ENCODE data around the gene FNDC1.

FNDC1 gene

GRCh38 chr6:159313018-159313417, 143.8 kb downstream of the FNDC1 start:
- no peak for DNase-seq

DNA sequence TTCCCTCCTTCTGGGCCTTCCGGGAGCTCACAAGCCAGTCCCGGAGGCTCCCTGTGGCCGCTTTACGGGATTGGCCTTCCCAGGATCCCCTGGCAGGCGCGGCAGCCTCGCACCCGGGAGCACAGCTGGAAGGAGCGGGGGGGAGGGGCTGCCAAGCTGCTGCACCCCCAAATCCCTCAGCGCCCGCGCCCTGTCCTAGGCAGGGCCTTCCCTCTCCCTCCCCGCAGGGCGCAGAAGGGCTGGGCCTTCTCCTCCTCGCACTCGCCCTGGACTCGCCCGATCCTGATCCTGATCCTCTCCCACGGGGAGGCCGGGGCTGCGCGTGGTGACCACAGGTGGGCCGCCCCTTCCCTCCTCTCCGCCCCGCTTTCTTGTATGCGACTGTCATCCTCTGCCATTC, 146.4 kb downstream of the FNDC1 start:
- DNase-seq, result no peak

DNA sequence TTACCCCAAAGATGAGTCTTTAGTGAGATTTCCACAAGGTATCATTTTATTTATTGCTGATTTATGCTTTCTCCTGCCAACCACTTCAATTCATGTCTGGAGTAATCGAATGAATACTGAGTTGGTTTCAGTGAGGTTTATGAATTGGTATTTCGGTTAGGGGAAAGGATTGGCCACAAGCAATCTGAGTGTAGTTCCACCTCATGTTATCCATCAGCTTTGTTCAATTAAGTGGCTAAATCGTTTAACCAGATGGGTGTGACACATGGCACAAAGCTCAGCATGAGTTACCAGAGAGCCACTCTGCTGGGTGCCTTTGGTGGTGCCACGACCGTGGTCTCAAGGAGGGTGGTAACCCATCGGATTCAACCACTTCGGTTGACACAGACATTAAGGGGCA, 148.2 kb downstream of the FNDC1 start:
- DNase-seq, result no peak

- DNase-seq, result no peak
Observed at GRCh38 chr6:159321267-159321666, 152.1 kb downstream of the FNDC1 start.

Data from NCI-H526 (cell line).